Inferior parietal cortex (tissue), 1 donor: ENCODE measurements around the gene TP63.

Experiments used
- DNase-seq: peaks from one replicate; pipeline ENCODE4 v3.0.0-alpha.2; 2016; ENCODE audit errors: extremely low spot score

Gene TP63

GRCh38 chr3:189851682-189852081 is 220.5 kb downstream of the TP63 start:
- DNase-seq: no peak

GRCh38 chr3:189853906-189854305 is 222.7 kb downstream of the TP63 start:
- no peak for DNase-seq

- DNase-seq: no peak
Measured at GRCh38 chr3:189860296-189860695, 229.1 kb downstream of the TP63 start.

GRCh38 chr3:189862385-189862998 is 231.3 kb downstream of the TP63 start:
- DNase-seq: no peak

- DNase-seq: no peak
Measured at GRCh38 chr3:189863031-189863430, 231.8 kb downstream of the TP63 start.

GRCh38 chr3:189868061-189868460 is 236.9 kb downstream of the TP63 start:
- no peak for DNase-seq

GRCh38 chr3:189869165-189869564 is 238.0 kb downstream of the TP63 start:
- no peak for DNase-seq

- no peak for DNase-seq
Measured at GRCh38 chr3:189871418-189871817, 240.2 kb downstream of the TP63 start.

GRCh38 chr3:189883113-189883753 is 252.0 kb downstream of the TP63 start:
- DNase-seq: no peak

- no peak for DNase-seq
Measured at GRCh38 chr3:189890496-189890895, 259.3 kb downstream of the TP63 start.

GRCh38 chr3:189896533-189896932 is 265.3 kb downstream of the TP63 start:
- DNase-seq: no peak

GRCh38 chr3:189897406-189897805 is 266.2 kb downstream of the TP63 start:
- no peak for DNase-seq

GRCh38 chr3:189898559-189899153 is 267.5 kb downstream of the TP63 start:
- DNase-seq: no peak

- no peak for DNase-seq
Measured at GRCh38 chr3:189899186-189899585, 268.0 kb downstream of the TP63 start.

GRCh38 chr3:189900578-189900977 is 269.4 kb downstream of the TP63 start:
- no peak for DNase-seq

- DNase-seq: no peak
Measured at GRCh38 chr3:189901481-189901880, 270.3 kb downstream of the TP63 start.

GRCh38 chr3:189902230-189903186 is 271.3 kb downstream of the TP63 start:
- DNase-seq: no peak

GRCh38 chr3:189903562-189904250 is 272.5 kb downstream of the TP63 start:
- no peak for DNase-seq

GRCh38 chr3:189907803-189908202 is 276.6 kb downstream of the TP63 start:
- no peak for DNase-seq

- DNase-seq: no peak
Measured at GRCh38 chr3:189908646-189909045, 277.5 kb downstream of the TP63 start.

- no peak for DNase-seq
Measured at GRCh38 chr3:189909139-189909538, 277.9 kb downstream of the TP63 start.

- no peak for DNase-seq
Measured at GRCh38 chr3:189909573-189909972, 278.4 kb downstream of the TP63 start.
